Stimulated activated CD8-positive, alpha-beta memory T cell treated with anti-CD3 and anti-CD28 coated beads, Interleukin-15, amount 100 ng/mL, for 48 hours (primary cell): ENCODE data around the gene MED13L.

Source experiments
- DNase-seq, 2 donors: peaks; one replicate each; pipeline ENCODE4 v3.0.0-alpha.2; 2020; ENCODE audit warnings: low read depth in 2 of 2

Gene MED13L

DNA sequence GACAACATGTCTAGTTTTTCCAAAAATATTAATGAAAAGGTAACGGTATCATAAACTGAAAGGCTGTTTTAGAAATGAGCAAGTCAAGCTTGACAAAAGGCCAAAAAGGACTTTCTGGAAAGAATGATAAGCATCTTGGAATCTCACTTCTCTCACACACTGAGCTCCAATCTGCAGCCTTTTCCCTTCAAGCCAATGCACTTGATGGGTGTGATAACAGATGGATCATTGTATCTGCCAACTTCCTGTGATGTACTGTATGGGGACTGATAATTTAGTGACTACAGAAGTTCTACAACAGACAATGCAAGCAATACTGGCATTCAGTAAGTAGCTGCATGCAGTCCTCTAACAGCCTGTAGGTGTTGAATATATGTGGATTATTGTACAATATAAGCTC lies 147.1 kb downstream of the MED13L start:
- no peak for DNase-seq

DNA sequence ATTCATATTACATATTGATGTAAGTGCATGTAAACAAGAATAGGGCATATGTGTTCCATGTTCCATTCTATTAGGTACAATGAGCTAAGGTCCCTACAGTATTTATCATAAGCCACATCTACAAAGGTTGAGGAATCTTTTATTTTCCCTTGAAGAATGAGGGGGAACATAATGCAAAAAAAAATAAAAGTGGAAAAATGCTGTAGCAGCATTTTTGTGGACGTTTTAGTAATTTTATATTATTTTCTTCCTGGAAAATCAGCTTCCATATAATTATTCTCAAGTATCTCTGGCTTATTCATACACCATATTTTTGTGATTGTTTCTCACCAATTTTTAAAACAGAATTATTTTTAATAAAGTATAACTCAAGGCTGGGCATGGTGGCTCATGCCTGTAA lies 148.7 kb downstream of the MED13L start:
- DNase-seq, result no peak

DNA sequence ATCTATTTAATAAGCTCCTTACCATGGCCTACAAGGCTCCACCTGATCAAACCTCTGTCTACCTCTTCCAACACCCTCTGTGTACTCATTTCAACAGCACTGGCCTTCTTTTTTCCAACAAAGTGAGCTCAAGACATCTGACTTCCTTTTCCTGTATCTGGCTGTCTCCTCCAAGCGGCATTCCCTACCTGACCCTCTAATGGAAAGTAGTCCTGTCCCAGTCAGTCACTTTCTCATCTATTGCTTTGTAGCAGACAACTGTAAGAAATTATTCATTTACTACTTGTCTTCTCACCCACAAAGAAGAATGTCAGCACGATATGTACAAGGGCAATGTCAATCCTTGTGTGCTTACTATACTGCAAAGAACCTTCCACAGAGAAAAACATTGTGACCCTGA lies 149.6 kb downstream of the MED13L start:
- no peak for DNase-seq

DNA sequence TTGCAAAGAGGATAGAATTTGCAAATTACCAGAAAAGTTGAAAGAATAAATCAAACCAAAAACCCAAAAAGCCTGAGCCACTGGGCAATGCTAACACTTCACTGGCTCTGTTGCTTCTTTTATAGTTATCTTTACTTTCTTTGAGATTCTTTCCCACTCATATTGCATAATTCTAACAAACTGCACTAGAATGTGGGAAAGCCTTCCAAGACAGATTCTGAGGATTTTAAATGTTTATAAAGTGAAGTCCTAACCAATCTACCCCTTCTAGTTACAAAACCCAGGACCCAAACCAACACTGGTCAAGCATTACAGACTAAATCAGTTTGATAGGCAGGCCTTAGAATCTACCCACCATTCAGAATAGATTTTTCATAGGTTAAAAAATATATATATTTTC lies 150.9 kb downstream of the MED13L start:
- DNase-seq, result no peak

DNA sequence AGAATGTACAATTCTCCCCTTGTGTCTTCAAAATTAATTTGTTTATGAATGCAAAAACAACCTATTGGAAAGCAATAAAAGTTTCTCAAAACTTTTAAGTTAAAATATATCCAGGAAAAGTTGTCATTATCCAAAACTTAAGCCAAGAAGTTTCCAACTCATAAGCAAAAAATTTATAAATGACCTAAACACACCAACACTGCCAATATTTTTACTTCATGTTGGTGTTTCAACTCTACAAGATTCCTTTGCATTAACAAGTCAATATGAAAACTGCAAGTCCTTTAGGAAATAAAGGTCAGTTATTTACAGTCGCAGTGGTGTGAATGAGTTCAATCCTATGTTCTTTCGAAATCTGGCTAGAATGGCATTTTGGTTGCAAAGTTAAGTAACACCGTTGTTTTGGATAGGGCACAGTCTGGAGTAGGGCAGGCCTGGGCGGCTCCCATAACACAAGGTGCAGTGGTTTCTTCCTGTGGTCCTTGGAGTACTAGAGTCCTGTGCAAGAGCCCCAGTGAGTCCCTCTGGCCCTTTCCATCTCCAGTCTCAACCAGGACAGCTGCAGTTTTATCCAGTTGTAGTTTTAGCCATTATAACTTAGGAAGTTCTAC lies 151.4 kb downstream of the MED13L start:
- no peak for DNase-seq

DNA sequence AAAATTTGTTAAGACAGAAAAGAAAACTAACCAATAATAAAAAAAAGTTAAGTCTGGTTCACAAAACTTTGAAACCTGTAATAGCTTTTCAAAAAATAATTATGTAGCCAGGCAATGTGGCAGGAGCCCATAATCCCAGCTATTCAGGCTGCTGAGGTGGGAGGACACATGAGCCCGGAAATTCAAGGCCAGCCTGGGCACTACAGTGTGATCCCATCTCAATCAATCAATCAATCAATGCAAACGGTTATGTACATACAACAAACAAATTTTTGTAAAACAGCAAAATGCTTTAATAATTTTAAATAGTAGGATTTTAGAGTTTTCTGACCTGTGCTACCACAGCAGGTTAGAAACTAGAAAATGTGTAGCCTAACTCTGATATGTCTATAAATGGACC lies 152.4 kb downstream of the MED13L start:
- no peak for DNase-seq

DNA sequence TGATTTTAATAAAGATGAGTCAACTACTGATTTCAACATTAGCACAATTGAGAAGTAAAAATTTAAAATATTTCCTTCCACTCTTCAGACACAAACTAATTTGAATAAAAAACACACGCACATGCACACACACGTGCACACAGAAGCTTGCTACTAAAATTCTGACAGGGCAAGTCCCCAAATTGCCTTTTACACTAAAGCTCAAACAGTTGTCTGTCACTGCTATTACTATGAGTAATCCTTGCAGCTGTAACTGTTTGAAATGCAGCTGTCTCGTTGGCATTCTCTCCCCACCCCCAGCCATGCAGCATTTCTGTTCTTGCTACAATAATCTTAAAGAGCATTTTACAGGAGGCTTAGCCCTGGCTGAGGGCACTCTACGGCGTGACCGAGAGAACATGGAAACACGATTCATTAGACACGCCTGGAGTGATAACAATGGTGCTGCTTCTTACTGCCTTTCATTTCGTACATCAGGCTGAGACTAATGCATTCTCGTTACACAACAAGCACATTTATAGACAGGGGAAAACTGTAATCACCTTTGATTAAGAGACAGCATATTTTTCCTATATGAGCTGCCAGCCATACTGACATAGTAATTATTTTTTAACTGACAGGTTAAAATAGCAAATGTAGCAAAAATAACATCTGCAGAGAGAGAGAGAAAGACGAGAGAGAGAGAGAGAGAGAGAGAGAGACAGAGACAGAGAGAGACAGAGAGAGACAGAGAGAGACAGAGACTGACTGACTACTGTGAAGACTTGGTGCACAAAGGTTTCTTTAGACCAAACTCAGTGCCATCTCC lies 153.8 kb downstream of the MED13L start:
- DNase-seq, result no peak

DNA sequence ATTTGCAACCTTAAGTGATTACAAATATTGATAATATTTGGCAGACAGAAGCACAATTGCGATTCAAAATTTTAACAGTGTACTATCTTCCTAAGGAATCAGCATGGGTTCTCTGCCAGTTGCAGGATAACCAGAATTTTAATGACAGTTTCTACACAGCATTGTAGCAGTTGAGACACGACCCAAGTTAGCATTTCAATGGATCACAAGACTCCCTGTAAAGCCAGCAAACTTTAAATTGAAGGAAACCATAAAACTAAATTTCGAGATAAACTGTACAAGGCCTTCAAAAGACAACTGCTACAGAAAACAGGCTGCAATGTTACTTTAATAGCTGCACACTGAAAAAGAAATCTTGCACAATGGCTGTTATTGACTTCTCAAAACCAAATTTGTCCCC lies 154.9 kb downstream of the MED13L start:
- no peak for DNase-seq

DNA sequence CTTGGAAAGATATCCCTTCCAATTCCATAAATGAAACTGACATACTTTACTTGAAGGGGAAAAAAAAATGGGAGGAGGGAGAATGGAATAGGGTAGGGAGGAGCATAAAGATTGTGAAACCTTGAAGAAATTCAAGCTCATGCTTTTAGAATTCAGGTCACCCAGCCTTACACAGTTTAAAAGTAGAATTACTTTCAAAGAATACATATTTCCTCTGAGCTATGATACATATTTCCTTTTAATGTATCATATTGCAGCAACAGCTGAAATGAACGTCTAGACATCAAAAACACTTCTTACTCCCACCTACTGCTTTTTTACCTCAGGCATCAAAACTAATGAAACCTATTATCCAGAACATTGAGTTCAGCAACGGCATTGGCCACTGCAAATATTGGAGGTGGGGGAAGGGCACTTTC lies 156.0 kb downstream of the MED13L start:
- no peak for DNase-seq

DNA sequence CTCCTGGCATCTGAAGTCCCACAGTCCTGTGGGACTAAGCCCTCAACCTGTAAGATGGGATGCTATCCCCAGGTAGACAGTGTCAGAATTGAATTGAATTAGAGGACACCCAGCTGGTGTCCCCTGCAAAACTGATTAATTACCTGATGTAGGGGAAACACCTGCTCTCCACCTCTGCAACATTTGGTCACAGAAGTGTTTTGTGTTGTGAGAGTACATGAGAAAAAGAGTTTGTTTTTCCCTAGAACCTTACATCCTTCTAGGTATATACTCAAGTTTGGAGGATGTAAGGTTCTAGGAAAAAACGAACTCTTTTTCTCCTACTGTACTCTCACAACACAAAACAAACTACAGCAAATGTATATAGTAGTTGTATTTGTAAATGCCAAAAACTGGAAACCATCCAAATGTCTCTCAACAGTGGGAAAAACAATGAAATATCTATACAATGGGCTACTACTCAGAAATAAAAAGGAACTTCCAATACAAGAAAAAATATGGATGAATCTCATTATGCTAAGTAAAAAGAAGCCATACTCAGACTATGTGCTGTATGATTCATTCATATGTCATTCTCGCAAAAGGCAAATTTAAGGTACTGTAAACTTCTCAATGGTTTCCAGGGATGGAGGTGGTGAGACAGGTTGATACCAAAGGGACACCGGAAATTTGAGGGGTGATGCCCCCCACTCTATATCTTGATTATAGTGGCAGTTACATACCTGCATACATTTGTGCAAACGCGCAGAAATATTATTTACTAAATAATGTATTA lies 160.7 kb downstream of the MED13L start:
- DNase-seq, result no peak

DNA sequence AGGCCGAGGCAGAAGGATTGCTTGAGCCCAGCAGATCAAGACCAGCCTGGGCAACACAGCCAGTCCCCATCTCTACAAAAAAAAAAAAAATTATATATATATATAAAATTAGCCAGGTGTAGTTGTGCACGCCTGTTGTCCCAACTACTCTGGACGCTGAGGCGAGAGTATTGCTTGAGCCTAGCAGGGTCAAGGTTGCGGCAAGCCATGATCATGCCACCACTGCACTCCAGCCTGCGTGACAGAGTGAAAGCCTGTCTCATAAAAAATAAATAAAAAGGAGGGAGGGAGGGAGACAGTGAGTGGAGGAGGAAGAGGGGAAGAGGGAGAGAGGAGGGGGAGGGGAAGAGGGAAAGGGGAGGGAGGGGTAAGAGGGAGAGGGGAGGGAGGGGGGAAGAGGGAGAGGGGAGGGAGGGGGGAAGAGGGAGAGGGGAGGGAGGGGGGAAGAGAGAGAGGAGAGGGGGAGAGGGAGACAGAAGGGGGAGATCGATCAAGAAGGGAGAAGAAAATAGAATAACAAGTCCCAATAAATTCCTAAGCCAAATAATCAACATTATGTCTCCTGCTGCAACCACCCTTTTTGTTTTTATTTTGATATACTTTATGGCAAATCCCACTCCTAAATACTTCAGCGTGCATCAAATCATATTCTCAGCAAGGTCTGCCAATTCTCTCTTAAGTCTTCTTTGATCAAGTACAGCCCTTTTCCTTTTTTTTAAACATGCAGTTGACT lies 163.9 kb downstream of the MED13L start:
- no peak for DNase-seq

DNA sequence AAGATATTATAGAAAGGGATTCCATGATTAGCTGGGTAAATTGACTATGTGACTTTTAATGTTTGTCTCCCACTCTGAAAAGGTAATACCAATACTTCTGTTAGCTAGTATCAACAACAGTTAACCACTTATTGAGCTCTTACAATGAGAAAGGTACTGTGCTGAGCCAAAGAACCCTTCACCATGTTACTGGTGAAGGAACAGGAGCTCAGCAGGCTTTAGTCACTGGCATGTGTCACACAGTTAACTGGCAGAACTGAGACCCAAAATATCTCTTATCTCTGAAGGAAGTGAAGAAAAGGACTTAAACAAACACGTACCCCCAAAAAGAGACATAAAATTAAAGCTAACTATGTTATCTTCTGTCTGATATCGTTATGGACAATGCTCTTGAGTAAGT lies 170.6 kb downstream of the MED13L start:
- no peak for DNase-seq

DNA sequence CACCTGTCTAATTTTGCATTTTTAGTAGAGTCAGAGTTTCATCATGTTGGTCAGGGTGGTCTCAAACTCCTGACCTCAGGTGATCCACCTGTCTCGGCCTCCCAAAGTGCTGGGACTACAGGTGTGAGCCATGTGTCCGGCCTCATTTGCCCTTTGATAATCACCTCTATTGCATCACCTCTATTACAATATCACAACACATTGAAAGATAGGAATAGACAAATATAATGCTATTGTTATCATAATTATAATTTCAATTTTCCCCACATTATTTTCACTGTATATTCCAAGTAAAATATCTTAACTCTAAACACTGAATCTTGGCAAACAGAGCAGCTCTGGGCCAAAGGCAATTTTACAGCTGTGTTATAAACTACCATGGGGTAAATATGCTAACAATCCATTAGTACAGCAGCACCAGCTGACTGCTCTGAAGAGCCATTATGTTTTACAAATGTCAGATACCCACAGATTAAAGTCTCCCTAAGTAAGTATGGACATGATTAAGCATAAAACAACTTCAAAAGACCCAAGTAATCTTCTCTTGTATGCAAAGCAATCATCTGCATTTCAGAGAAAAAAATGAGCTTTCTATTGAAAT lies 173.2 kb downstream of the MED13L start:
- no peak for DNase-seq

DNA sequence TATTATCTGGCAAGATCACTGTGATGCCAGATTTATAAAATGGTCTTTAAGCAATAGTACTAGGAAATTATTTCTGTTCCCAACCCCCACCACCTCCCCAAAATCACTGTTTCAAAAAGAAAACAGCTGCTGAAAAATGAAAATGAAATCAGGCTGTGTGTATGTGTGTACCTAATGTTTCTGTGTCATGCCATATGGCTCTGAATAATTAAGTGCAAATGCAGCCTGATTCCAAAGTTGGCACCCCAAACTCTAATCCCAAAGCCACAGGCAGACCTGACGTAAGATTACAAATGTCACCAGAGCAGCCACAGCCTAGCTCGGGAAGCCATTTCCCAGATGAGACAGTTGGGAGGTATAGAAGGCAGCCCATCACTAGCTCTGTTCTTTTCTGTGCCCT lies 175.5 kb downstream of the MED13L start:
- no peak for DNase-seq

DNA sequence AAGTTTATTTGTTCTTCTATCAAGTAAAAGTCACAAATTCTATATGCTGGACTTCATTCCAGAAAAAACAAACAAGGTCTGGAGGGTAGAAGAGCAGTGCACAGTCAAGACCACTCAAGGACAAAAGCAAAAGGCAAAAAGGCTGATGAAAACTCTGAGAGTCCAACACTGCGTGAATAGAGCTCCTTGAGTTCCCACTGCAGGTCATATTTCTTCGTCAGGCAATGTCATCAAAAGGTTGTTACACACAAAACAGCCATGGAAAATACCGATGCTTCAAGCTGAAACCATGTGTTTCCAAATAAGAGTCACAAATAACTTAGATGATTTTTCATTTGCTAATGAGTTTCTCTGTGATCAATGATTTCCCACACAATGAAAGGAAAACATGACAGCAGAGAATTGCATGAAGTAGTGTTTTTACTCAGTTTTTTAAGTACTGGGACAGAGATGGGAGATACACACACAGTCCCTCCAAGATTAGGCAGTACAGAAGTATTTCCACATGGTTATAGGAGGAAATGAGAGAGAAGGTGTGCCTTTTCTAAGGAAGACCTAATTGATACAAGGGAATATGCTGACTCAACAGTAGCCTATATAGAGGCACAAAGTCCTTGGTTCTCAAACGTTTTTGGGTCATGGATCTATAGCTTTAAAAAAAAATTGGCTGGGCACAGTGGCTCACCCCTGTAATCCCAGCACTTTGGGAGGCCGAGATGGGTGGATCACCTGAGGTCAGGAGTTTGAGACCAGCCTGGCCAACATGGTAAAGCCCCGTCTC lies 177.7 kb downstream of the MED13L start:
- no peak for DNase-seq

DNA sequence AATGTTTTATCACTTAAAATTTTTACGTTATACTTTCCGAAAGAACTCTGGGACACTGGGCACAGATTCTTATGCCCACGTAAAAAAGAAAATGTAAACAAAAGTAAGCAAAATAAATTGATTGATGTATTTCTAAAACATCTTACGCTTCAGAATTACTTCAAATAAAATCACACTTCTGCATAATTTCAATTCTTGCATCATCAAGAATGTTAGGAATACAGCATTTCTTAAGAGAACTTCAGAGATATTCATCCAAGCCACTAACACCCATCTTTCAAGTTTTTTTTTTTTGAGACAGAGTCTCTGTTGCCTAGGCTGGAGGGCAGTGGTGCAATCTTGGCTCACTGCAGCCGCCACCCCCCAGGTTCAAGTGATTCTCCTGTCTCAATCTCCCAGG lies 180.6 kb downstream of the MED13L start:
- no peak for DNase-seq

DNA sequence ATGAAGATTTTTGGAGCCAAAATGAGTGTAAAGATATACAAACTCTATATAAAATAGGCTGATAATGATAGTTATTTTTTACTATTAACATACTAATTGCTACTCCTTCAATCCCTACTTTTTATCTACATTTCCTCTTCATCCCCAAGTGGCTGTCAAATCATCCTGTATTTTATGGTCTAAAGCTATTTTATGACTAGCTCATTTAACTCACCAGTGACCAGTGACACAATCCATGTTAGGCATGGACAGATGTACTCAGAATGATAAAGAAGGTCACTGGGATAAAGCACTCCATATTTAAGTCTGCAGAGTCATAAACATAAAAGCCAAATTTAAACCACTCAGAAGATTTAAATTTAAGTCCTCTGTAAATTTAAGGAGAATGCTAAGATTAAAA lies 183.0 kb downstream of the MED13L start:
- no peak for DNase-seq

DNA sequence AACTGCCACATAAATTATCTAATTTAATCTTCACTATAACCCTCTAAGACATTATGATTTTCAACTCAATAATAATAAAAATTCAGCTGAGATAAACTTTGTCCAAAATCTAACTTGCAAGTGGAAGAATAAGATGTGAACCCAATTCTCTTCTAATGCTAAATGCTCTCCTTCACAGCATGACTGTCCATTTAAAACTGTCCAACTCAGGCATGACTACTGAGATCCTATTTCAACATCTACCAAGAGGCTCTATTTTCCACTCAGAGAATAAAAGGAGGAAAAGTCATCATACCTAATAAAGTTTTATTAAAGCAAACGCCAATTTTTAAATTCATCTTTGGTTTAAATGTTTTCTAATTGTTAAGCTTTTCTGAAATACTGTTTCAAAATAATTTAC lies 183.6 kb downstream of the MED13L start:
- no peak for DNase-seq

DNA sequence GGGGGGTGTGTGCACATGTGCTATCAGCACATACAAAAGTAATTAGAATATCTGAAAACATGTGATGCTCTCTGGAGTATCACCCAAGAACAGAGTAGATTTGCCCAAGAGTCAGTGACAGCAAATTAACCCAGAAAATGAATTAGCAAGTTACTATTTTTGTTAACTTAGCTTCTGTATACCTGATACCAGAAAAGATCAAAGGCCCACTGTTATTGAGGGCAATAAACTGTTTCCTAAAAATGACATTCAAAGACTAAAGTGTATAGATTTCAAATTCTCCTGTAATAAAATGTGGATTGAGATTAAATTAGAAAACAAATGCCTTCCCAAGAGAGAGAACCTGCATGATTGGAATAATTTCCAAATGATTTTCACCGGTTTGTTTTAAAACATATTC lies 184.7 kb downstream of the MED13L start:
- no peak for DNase-seq

DNA sequence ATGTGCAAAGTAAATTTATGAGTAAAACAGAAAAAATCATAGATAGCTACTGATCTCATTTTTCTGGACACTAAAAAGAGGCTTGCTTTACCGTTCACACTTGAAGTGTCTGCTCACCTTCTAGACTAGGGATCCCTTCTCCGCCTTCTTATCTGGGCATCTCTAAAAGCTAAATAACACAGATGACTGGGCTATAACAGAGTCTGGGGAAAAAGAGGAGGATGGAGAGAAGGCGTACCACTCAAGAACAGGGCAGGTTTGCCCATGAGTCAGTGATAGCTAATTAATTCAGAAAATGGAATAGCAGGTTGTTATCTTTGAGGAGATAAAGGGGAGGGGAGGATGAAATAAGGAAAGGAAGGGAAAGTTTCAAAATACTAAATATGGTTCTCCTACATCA lies 185.3 kb downstream of the MED13L start:
- DNase-seq, result no peak

DNA sequence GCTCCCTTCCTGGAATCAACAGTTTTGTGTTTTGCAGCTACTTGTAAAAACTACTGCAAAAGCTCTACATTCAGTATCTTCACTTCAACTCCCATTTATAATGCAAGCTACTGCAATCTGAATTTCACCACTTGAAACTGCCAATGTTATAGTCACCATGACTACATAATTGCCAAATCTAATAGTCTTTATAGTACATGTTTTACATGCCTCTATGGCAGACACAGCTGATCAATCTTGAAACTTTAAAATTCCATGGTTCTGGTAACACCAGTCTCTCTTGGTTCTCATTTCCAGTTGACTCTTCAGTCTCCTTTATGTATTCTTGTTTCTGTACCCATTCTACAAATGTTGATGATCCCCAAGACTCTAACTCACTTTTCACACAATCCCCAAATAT lies 185.9 kb downstream of the MED13L start:
- no peak for DNase-seq
